H1 (cell line): ENCODE data around the gene CD58. TPM values are rescaled to one million over a fixed set of nuclear protein-coding genes. Genes with fewer than 3 reads are reported as not detected.

ENCODE experiments used
- PHF8 ChIP-seq: fragments of 200-600 bp; sonication (generic); conservative IDR thresholded peaks from 2 replicates; pipeline ENCODE4 v1.7.1; 2012; ENCODE audit warnings: low read depth, mild to moderate bottlenecking, inconsistent platforms, low read length, moderate library complexity
- SP2 ChIP-seq: IDR thresholded peaks from 2 replicates; pipeline ENCODE4 v1.6.1; 2012; ENCODE audit warnings: mild to moderate bottlenecking, low read length, inconsistent platforms
- polyA plus RNA-seq, 7 experiments: library from polyadenylated mRNA; depleted of rRNA in 3 of 7; stranded (reverse) in 5 of 7; unstranded in 2 of 7; fragments of >200 nt in 5 of 7; fragments of 200-250 nt in 2 of 7; gene quantifications; 1 replicate in 5 of 7; 2 replicates in 1 of 7; 4 replicates in 1 of 7; pipeline versions ENCODE4 v1.2.1 to v1.2.3, GENCODE V29; 2011 to 2013; ENCODE audit warnings: missing spikeins in 2 of 7, mixed read lengths in 2 of 7
- total RNA-seq: library from RNA; stranded (reverse); fragmentation: NEBNext Ultra II Directional; extraction: Animal tissue kit (Norgen Biotek cat#: 25700); gene quantifications from 2 replicates; pipeline ENCODE4 v1.2.1, GENCODE V29; 2021
- TF ChIP-seq, protein P1 (sequence below): IDR thresholded peaks from 2 replicates; pipeline ENCODE4 v1.6.1; 2012; ENCODE audit warnings: low read length, inconsistent platforms
- TF ChIP-seq, protein P2 (sequence below): fragments of 300-600 bp; sonication (generic); IDR thresholded peaks from 2 replicates; pipeline ENCODE4 v1.7.1; 2012; ENCODE audit warnings: low read length, moderate library complexity, mild to moderate bottlenecking, inconsistent platforms; ENCODE audit not compliant: insufficient replicate concordance

Gene CD58
- total and polyA plus RNA-seq, 2 of the 8 experiments (the other 6 are each of a cell fraction or from before 2014, with no cell fraction given) = 5.3 to 5.5 TPM

DNA sequence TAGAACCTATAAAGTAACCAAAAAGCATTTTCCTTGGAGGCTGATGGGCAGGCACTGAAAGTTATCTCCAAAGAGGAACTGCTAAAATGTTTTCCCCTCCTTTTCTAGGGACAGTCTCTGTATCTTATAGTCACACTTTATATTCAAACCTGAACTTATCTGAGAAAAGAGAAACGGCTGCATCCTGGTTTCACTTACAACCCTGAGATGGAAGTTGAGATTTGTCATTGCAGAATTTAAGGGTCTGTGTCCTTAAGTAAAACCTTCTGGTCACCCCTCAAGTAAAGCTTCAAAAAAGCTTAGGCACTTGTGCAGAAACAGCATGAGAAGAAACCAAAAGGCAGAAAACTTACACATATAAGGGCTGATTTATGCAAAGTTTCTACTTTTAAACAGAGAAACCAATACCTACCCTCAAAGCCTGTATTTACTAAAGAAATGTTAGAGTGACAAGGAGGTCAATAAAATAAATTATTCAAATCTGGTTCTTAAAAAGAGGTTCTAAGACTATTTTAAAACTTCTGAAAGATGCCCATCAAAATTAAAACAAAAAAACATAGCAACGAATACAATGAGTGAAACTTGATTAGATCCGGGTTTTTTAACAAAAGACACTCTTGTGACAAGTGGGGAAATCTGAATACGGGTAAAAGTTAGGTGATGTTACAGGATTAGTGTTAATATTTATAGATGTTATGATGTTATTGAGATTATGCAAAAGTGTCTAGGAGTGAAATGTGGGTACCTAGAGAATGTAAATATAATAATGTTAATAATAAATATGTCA lies 9.9 kb downstream of the CD58 start (continued):
- TF ChIP-seq, protein P1, sequence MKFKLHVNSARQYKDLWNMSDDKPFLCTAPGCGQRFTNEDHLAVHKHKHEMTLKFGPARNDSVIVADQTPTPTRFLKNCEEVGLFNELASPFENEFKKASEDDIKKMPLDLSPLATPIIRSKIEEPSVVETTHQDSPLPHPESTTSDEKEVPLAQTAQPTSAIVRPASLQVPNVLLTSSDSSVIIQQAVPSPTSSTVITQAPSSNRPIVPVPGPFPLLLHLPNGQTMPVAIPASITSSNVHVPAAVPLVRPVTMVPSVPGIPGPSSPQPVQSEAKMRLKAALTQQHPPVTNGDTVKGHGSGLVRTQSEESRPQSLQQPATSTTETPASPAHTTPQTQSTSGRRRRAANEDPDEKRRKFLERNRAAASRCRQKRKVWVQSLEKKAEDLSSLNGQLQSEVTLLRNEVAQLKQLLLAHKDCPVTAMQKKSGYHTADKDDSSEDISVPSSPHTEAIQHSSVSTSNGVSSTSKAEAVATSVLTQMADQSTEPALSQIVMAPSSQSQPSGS = no peak
- TF ChIP-seq SP2 = no peak
- no peak for TF ChIP-seq PHF8
- TF ChIP-seq, protein P2, sequence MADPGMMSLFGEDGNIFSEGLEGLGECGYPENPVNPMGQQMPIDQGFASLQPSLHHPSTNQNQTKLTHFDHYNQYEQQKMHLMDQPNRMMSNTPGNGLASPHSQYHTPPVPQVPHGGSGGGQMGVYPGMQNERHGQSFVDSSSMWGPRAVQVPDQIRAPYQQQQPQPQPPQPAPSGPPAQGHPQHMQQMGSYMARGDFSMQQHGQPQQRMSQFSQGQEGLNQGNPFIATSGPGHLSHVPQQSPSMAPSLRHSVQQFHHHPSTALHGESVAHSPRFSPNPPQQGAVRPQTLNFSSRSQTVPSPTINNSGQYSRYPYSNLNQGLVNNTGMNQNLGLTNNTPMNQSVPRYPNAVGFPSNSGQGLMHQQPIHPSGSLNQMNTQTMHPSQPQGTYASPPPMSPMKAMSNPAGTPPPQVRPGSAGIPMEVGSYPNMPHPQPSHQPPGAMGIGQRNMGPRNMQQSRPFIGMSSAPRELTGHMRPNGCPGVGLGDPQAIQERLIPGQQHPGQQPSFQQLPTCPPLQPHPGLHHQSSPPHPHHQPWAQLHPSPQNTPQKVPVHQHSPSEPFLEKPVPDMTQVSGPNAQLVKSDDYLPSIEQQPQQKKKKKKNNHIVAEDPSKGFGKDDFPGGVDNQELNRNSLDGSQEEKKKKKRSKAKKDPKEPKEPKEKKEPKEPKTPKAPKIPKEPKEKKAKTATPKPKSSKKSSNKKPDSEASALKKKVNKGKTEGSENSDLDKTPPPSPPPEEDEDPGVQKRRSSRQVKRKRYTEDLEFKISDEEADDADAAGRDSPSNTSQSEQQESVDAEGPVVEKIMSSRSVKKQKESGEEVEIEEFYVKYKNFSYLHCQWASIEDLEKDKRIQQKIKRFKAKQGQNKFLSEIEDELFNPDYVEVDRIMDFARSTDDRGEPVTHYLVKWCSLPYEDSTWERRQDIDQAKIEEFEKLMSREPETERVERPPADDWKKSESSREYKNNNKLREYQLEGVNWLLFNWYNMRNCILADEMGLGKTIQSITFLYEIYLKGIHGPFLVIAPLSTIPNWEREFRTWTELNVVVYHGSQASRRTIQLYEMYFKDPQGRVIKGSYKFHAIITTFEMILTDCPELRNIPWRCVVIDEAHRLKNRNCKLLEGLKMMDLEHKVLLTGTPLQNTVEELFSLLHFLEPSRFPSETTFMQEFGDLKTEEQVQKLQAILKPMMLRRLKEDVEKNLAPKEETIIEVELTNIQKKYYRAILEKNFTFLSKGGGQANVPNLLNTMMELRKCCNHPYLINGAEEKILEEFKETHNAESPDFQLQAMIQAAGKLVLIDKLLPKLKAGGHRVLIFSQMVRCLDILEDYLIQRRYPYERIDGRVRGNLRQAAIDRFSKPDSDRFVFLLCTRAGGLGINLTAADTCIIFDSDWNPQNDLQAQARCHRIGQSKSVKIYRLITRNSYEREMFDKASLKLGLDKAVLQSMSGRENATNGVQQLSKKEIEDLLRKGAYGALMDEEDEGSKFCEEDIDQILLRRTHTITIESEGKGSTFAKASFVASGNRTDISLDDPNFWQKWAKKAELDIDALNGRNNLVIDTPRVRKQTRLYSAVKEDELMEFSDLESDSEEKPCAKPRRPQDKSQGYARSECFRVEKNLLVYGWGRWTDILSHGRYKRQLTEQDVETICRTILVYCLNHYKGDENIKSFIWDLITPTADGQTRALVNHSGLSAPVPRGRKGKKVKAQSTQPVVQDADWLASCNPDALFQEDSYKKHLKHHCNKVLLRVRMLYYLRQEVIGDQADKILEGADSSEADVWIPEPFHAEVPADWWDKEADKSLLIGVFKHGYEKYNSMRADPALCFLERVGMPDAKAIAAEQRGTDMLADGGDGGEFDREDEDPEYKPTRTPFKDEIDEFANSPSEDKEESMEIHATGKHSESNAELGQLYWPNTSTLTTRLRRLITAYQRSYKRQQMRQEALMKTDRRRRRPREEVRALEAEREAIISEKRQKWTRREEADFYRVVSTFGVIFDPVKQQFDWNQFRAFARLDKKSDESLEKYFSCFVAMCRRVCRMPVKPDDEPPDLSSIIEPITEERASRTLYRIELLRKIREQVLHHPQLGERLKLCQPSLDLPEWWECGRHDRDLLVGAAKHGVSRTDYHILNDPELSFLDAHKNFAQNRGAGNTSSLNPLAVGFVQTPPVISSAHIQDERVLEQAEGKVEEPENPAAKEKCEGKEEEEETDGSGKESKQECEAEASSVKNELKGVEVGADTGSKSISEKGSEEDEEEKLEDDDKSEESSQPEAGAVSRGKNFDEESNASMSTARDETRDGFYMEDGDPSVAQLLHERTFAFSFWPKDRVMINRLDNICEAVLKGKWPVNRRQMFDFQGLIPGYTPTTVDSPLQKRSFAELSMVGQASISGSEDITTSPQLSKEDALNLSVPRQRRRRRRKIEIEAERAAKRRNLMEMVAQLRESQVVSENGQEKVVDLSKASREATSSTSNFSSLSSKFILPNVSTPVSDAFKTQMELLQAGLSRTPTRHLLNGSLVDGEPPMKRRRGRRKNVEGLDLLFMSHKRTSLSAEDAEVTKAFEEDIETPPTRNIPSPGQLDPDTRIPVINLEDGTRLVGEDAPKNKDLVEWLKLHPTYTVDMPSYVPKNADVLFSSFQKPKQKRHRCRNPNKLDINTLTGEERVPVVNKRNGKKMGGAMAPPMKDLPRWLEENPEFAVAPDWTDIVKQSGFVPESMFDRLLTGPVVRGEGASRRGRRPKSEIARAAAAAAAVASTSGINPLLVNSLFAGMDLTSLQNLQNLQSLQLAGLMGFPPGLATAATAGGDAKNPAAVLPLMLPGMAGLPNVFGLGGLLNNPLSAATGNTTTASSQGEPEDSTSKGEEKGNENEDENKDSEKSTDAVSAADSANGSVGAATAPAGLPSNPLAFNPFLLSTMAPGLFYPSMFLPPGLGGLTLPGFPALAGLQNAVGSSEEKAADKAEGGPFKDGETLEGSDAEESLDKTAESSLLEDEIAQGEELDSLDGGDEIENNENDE = no peak
